ENCODE measurements around the gene CFAP65. TPM values are rescaled to one million over a fixed set of nuclear protein-coding genes. Genes with fewer than 3 reads are reported as not detected.

The CFAP65 gene
- total RNA-seq, 2 donors from 2014 or later = not detected

GRCh38 chr2:218982586-218983262 lies 58.6 kb downstream of the CFAP65 start:
- Histone ChIP-seq H3K27me3 (peaks cover 0 to 70% of the 10 kb centered on the region in 2 donors), H3K36me3 (replicated peaks in 1 of 2; ENCODE audit: insufficient read depth in 1 of 2, low read depth in 2 of 2) (no peaks in the 10 kb centered on the region), H3K4me1 (peaks cover 45% of the 10 kb centered on the region), H3K9me3 (no peaks in the 10 kb centered on the region), H3K4me3 (no peak overlapping the region), H3K27ac (no peak overlapping the region)
- no peak for DNase-seq
- WGBS, 2 donors = 11 to 21% methylated on average over 16 to 28 of the region's 28 CpGs
- intact Hi-C loops (cut with DNase I) = no loop called here
- ATAC-seq = no peak
- TF ChIP-seq CTCF (IDR thresholded peaks at IDR 0.05) (no peak), POLR2A (IDR thresholded peaks at IDR 0.05) (no peak)

- DNase-seq = peak in 3 of 4 donors; percentile 40 to 57 (median 54)
- Histone ChIP-seq H3K27me3 (peaks cover 0 to 67% of the 10 kb centered on the region in 2 donors), H3K27ac (no peak overlapping the region)
These were observed 59.3 kb downstream of the CFAP65 start for GRCh38 chr2:218981881-218982585.

GRCh38 chr2:218981390-218981880 lies 59.9 kb downstream of the CFAP65 start:
- H3K9me3 ChIP-seq = no peaks in the 10 kb centered on the region
- H3K36me3 ChIP-seq (replicated peaks in 1 of 2; ENCODE audit: insufficient read depth in 1 of 2, low read depth in 2 of 2) = no peaks in the 10 kb centered on the region
- WGBS, 2 donors = 4 to 15% methylated on average over 6 to 45 of the region's 46 CpGs
- no peak overlapping the region for H3K4me3 ChIP-seq
- H3K4me1 ChIP-seq = peaks cover 45% of the 10 kb centered on the region
- H3K27ac ChIP-seq = no peak overlapping the region
- TF ChIP-seq POLR2A (IDR thresholded peaks at IDR 0.05) (no peak), CTCF (IDR thresholded peaks at IDR 0.05) (no peak)
- intact Hi-C loops (cut with DNase I) = no loop called here
- ATAC-seq (no peak), DNase-seq (no peak)
- peaks cover 0 to 61% of the 10 kb centered on the region in 2 donors for H3K27me3 ChIP-seq

More at GRCh38 chr2:218981881-218982585, 59.3 kb downstream of the CFAP65 start:
- Histone ChIP-seq H3K36me3 (replicated peaks in 1 of 2; ENCODE audit: insufficient read depth in 1 of 2, low read depth in 2 of 2) (no peaks in the 10 kb centered on the region), H3K4me3 (no peak overlapping the region), H3K4me1 (peaks cover 45% of the 10 kb centered on the region), H3K9me3 (no peaks in the 10 kb centered on the region)
- peak; percentile 55 for ATAC-seq
- intact Hi-C loops (cut with DNase I) = no loop called here
- TF ChIP-seq CTCF (IDR thresholded peaks at IDR 0.05) (no peak), POLR2A (IDR thresholded peaks at IDR 0.05) (no peak)
- 2% methylated on average over 18 to 69 of the region's 69 CpGs for WGBS, 2 donors

GRCh38 chr2:218980735-218981389 lies 60.5 kb downstream of the CFAP65 start:
- Histone ChIP-seq H3K9me3 (no peaks in the 10 kb centered on the region), H3K27ac (no peak overlapping the region), H3K4me1 (peaks cover 45% of the 10 kb centered on the region), H3K4me3 (no peak overlapping the region), H3K36me3 (replicated peaks in 1 of 2; ENCODE audit: insufficient read depth in 1 of 2, low read depth in 2 of 2) (no peaks in the 10 kb centered on the region), H3K27me3 (peaks cover 0 to 55% of the 10 kb centered on the region in 2 donors)
- TF ChIP-seq POLR2A (IDR thresholded peaks at IDR 0.05) = no peak
- no peak for TF ChIP-seq CTCF (IDR thresholded peaks at IDR 0.05)
- intact Hi-C loops (cut with DNase I) = no loop called here
- DNase-seq = no peak
- WGBS, 2 donors = 8 to 13% methylated on average over 25 of the region's 26 CpGs
- no peak for ATAC-seq
